ENCODE results near the gene ZNF750.

ZNF750 gene

GRCh38 chr17:82779541-82779940 is 60.3 kb downstream of the ZNF750 start:
- H3K4me2 ChIP-seq (ENCODE audit: low read depth, low read length, poor library complexity, severe bottlenecking): no peak overlapping the region
- no peak overlapping the region for H2AFZ ChIP-seq (ENCODE audit: low read depth, low read length, severe bottlenecking)
- H3K9ac ChIP-seq (ENCODE audit: low read length): no peak overlapping the region
- TF ChIP-seq CTCF (IDR thresholded peaks at IDR 0.05; ENCODE audit: insufficient read depth, low read length, poor library complexity, severe bottlenecking) (no peak), EZH2phosphoT487 (conservative IDR thresholded peaks at IDR 0.05; ENCODE audit: low read length) (no peak)
- no peak overlapping the region for H3K27ac ChIP-seq (ENCODE audit: low read depth, low read length)
- no peaks in the 10 kb centered on the region for H4K20me1 ChIP-seq (ENCODE audit: low read depth, low read length)
- no peaks in the 10 kb centered on the region for H3K9me2 ChIP-seq (replicated peaks; ENCODE audit: insufficient read depth, low read length)
- no peak overlapping the region for H3K4me3 ChIP-seq (ENCODE audit: insufficient read depth, low read length, poor library complexity, severe bottlenecking)
- no peaks in the 10 kb centered on the region for H3K36me3 ChIP-seq (ENCODE audit: low read length)
- H3K9me3 ChIP-seq (ENCODE audit: insufficient read depth, low read length): no peaks in the 10 kb centered on the region
- H3K27me3 ChIP-seq (ENCODE audit: low read length): no peaks in the 10 kb centered on the region
- no peaks in the 10 kb centered on the region for H3F3A ChIP-seq (ENCODE audit: insufficient read depth)
- no peaks in the 10 kb centered on the region for H3K79me2 ChIP-seq (ENCODE audit: insufficient read depth, low read length)

All from SU-DHL-6 (cell line).